ENCODE measurements around the gene POLR1A.

- TF ChIP-seq CTCF (IDR thresholded peaks at IDR 0.05) (no peak), ZFX (IDR thresholded peaks at IDR 0.05; ENCODE audit: borderline replicate concordance) (no peak)
These were observed 106.4 kb downstream of the POLR1A start for GRCh38 chr2:85999061-85999831.

Measured in 22Rv1 (cell line).